Measurements from ENCODE around the gene F7.

F7 gene

DNA sequence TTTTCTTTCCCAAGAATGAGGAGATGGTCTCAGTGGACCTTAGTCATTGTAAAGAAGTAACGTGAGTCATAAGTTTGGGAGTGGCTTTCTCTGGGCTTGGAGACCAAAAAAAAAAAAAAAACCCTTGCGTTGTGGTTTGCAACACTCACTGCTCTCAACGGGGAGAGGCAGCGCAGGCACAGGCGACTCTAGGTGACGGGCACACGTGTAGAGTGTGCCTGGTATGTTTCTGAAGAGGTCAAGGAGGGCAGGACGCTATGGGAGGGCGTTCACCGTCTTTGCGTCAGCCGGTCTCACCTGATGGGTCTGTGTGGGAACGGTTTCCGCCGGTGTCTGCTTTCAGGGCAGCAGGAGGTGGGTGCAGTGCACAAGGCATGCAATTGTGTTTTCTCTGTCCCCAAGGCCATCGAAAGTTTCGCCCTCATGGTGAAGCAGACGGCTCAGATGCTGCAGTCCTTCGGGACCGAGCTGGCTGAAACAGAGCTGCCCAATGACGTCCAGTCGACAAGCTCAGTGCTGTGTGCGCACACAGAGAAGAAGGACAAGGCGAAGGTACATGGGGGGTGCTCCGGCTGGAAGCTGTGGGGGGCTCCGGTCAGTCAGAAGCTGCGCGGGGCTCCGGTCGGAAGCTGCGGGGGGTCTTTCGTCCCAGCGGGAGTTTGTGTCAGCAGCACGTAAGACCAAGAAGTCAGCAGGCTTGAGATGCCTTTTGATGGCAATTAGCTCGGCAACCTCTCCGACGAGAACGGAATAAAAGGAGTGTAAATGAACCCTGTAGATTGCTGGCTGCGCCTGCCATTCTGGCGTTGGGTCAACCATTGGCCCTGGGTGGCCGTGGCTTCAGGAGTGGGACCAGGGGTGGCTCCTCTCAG lies 40.8 kb upstream of the F7 start:
- TF ChIP-seq ZFX (IDR thresholded peaks at IDR 0.05; ENCODE audit: borderline replicate concordance) = no peak
- TF ChIP-seq, protein P1, sequence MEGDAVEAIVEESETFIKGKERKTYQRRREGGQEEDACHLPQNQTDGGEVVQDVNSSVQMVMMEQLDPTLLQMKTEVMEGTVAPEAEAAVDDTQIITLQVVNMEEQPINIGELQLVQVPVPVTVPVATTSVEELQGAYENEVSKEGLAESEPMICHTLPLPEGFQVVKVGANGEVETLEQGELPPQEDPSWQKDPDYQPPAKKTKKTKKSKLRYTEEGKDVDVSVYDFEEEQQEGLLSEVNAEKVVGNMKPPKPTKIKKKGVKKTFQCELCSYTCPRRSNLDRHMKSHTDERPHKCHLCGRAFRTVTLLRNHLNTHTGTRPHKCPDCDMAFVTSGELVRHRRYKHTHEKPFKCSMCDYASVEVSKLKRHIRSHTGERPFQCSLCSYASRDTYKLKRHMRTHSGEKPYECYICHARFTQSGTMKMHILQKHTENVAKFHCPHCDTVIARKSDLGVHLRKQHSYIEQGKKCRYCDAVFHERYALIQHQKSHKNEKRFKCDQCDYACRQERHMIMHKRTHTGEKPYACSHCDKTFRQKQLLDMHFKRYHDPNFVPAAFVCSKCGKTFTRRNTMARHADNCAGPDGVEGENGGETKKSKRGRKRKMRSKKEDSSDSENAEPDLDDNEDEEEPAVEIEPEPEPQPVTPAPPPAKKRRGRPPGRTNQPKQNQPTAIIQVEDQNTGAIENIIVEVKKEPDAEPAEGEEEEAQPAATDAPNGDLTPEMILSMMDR (IDR thresholded peaks at IDR 0.05) = no peak
- H3K27ac ChIP-seq = no peak overlapping the region

DNA sequence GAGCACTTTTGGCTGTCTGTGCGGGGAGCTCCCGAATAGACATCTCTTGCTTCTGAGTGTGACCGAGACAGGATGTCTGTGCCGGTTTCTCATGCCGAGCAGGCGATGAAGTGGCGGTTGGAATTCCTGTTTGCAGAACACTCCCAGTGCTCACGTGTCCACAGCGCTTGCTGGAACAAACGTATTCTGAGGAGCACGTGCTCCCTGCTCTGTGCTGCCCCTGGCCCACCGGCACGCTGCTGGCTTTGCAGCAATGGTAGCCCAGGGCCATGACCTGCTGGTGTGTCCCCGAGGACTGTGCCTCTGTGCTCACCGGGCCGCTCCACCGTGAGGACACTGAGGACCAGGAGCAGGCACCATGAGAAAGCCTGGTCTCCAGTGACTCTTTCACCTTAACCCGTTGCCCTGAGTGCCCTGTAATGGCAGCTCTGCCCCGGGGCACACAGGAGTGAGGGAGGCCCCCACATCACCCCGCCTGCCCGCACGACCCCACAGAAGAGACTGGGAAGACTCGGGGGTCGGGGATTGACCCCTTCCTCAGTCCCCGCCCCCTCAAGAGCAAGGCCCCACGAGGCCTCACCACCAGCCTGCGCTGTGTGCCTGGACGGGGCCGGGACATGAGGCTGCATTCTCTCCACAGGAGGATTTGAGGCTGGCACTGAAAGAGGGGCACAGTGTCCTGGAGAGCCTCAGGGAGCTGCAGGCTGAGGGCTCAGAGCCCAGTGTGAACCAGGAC lies 40.0 kb upstream of the F7 start:
- TF ChIP-seq ZFX (IDR thresholded peaks at IDR 0.05; ENCODE audit: borderline replicate concordance) = no peak
- TF ChIP-seq, protein P1 (IDR thresholded peaks at IDR 0.05) = no peak
- H3K27ac ChIP-seq = no peak overlapping the region

DNA sequence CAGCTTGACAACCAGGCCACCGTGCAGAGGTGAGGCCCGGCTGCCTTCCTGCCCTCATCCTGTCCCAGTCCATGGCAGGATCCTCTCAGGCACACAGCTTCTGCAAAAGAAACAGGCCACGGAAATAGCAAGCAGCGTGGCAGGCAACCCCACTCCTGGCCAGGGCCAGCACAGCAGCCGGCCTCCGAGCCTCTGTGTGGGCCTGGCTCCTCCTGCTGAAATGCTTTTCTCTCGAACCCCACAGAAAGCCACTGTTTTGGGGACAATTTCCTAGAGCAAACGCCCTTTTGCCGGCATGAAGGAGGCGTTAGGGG lies 39.5 kb upstream of the F7 start:
- H3K27ac ChIP-seq = no peak overlapping the region
- TF ChIP-seq, protein P1 (IDR thresholded peaks at IDR 0.05) = no peak
- no peak for TF ChIP-seq ZFX (IDR thresholded peaks at IDR 0.05; ENCODE audit: borderline replicate concordance)

DNA sequence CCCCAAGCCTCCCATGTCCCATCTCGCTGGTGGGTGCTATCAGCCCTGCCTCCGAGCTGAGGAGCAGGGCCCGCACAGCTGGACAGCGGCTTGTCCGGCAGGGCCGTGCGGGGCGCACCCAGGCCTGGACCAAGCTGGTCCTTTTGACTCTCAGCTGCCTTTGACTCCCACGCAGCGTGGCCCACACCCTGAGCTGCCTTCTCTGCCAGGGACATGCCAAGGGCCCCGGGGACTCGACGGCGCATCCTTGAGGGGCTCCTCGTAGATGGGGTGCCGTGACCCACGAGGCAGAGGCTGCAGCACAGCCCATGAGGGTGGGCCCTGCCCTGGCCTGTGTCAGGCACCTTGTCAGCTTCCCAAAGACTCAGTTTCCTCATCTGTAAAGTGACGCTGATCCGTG lies 38.8 kb upstream of the F7 start:
- TF ChIP-seq ZFX (IDR thresholded peaks at IDR 0.05; ENCODE audit: borderline replicate concordance) = no peak
- TF ChIP-seq, protein P1 (IDR thresholded peaks at IDR 0.05) = no peak
- H3K27ac ChIP-seq = no peak overlapping the region

DNA sequence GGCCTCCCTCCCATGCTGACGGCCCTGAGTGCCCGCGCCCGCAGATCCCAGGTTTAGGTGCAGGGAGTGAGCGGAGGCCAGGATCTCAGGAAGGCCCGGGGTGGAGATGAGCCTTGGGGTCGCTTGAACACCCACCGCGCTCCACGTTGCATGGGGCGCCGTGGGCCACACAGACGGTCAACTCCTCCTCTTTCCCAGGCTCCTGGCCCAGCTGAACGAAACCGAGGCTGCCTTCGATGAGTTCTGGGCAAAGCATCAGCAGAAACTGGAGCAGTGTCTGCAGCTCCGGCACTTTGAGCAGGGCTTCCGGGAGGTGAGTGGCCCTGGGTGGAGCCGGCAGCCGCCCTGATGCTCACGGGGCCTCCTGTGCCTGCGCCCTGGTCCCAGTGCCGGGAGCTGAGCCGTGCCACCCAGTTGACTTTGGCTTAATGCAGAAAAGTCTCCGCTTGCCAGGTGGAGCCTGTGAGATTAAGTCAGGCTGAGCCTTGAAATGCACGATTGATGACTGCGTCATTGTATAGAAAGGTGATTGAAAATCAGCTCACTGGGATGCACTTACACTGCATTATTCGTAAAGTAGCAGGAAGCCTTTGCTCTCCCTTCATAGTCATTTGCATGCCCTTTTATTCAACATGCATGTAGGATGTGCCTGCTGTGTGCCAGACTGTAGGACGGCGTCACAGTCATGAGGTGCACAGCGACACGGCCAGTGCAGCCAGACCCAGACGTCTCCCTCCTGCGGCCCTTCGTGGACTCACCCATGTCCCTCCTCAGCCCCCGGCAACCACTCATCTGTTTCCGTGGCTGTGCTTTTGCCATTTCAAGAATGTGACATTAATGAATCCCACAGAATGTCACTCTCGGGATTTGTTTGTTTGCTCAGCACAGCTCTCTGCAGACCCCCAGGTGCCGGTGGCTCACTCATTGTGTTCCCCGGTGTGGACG lies 35.5 kb upstream of the F7 start:
- no peak overlapping the region for H3K27ac ChIP-seq
- TF ChIP-seq, protein P1 (IDR thresholded peaks at IDR 0.05) = no peak
- no peak for TF ChIP-seq ZFX (IDR thresholded peaks at IDR 0.05; ENCODE audit: borderline replicate concordance)

DNA sequence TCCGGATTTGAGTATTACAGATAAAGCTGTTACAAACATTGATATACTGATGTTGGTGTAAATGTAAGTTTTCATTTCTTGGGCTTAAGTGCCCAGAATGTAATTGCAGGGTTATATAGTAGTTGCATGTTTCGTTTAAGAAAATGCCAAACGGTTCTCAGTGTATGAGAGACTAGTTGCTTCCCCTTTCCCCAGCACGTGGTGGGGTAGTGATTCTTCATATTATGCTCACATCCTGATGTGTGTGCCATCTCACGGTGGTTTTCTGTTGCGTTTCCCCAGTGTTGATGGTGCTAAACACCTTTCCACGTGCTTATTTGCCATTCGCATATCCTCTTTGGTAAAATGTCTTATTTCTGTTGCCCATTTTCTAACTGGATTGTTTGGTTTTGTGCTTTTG lies 34.7 kb upstream of the F7 start:
- no peak for TF ChIP-seq ZFX (IDR thresholded peaks at IDR 0.05; ENCODE audit: borderline replicate concordance)
- TF ChIP-seq, protein P1 (IDR thresholded peaks at IDR 0.05) = no peak
- no peak overlapping the region for H3K27ac ChIP-seq

All from 22Rv1 (cell line).